Measurements from ENCODE around the gene ZMIZ2.

DNA sequence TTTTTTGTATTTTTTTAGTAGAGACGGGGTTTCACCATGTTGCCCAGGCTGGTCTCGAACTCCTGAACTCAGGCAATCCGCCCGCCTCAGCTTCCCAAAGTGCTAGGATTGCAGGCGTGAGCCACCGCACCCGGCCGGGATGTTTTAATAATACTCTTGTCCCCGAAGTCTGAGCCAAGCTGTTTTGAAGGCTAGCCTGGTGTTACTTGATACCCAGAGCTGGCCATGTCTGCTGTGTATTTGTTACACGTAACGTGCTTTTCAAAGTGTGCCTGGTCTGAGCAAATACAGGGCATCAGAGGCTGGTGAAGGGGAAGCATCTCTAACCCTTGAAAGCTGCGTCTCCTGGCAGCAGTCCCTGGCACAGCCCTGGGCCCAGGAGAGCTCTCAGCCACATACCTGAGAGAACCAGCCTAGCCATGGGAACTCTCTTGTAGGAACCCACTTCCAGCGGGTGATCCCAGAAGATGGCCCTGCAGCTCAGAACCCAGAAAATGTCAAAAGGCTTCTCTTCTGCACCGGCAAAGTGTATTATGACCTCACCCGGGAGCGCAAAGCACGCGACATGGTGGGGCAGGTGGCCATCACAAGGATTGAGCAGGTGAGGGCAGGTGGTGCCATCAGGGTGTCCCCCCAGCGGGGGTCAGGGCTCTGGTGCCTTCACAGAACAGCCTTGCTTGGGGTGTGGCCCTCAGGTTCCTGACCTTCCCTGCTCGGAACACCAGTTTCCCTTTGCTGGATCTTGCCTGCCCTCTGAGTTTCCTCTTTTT lies 41.7 kb upstream of the ZMIZ2 start:
- TF ChIP-seq POLR2AphosphoS5 (IDR thresholded peaks at IDR 0.05), result no peak
- no peak for TF ChIP-seq POLR2A (IDR thresholded peaks at IDR 0.05)
- TF ChIP-seq, protein P1, sequence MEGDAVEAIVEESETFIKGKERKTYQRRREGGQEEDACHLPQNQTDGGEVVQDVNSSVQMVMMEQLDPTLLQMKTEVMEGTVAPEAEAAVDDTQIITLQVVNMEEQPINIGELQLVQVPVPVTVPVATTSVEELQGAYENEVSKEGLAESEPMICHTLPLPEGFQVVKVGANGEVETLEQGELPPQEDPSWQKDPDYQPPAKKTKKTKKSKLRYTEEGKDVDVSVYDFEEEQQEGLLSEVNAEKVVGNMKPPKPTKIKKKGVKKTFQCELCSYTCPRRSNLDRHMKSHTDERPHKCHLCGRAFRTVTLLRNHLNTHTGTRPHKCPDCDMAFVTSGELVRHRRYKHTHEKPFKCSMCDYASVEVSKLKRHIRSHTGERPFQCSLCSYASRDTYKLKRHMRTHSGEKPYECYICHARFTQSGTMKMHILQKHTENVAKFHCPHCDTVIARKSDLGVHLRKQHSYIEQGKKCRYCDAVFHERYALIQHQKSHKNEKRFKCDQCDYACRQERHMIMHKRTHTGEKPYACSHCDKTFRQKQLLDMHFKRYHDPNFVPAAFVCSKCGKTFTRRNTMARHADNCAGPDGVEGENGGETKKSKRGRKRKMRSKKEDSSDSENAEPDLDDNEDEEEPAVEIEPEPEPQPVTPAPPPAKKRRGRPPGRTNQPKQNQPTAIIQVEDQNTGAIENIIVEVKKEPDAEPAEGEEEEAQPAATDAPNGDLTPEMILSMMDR (IDR thresholded peaks at IDR 0.05), result no peak
- no peak for TF ChIP-seq EP300 (IDR thresholded peaks at IDR 0.05)
